Glutamatergic neuron (in vitro differentiated cells): ENCODE results near the gene ADRA2C. TPM values are rescaled to one million over a fixed set of nuclear protein-coding genes. Genes with fewer than 3 reads are reported as not detected.

Source experiments
- DNase-seq: peaks from one replicate; pipeline ENCODE4 v3.0.0; 2022
- H3K27ac Mint-ChIP-seq: one replicate; pipeline ENCODE4 v1.8.0; 2020; ENCODE audit warnings: mild to moderate bottlenecking, mixed read lengths, inconsistent platforms; ENCODE audit not compliant: unreplicated experiment
- H3K27me3 Mint-ChIP-seq: one replicate; pipeline ENCODE4 v1.8.0; 2020; ENCODE audit warnings: mild to moderate bottlenecking, moderate library complexity, mixed read lengths, inconsistent platforms; ENCODE audit not compliant: unreplicated experiment
- H3K36me3 Mint-ChIP-seq: one replicate; pipeline ENCODE4 v1.8.0; 2020; ENCODE audit warnings: mild to moderate bottlenecking, mixed read lengths, inconsistent platforms; ENCODE audit not compliant: unreplicated experiment
- H3K4me1 Mint-ChIP-seq: one replicate; pipeline ENCODE4 v1.8.0; 2020; ENCODE audit warnings: mild to moderate bottlenecking, low read depth, mixed read lengths, inconsistent platforms; ENCODE audit not compliant: unreplicated experiment
- H3K4me3 Mint-ChIP-seq: one replicate; pipeline ENCODE4 v1.8.0; 2020; ENCODE audit warnings: mild to moderate bottlenecking, mixed read lengths, inconsistent platforms; ENCODE audit not compliant: unreplicated experiment
- H3K9me3 Mint-ChIP-seq: one replicate; pipeline ENCODE4 v1.8.0; 2020; ENCODE audit warnings: mild to moderate bottlenecking, moderate library complexity, mixed read lengths, inconsistent platforms; ENCODE audit not compliant: unreplicated experiment
- CTCF ChIP-seq: fragments of 200-600 bp; sonication (generic); IDR thresholded peaks from one replicate; pipeline ENCODE4 v1.5.0; 2021; ENCODE audit not compliant: partially characterized antibody, unreplicated experiment
- total RNA-seq: library from RNA; stranded (reverse); fragmentation: NEBNext Ultra II Directional; extraction: Animal tissue kit (Norgen Biotek cat#: 25700); gene quantifications from one replicate; pipeline ENCODE4 v1.2.1, GENCODE V29; 2021; ENCODE audit not compliant: unreplicated experiment

The ADRA2C gene
- total RNA-seq, 1 donor from 2014 or later = 4.8 TPM

GRCh38 chr4:3788366-3788660, 22.1 kb downstream of the ADRA2C start:
- H3K36me3 Mint-ChIP-seq = no peaks in the 10 kb centered on the region
- DNase-seq = no peak
- no peak overlapping the region for H3K4me3 Mint-ChIP-seq
- no peak for TF ChIP-seq CTCF
- peaks cover 4% of the 10 kb centered on the region for H3K4me1 Mint-ChIP-seq
- peaks cover 19% of the 10 kb centered on the region for H3K27me3 Mint-ChIP-seq
- H3K27ac Mint-ChIP-seq = no peak overlapping the region
- H3K9me3 Mint-ChIP-seq = peaks cover 5% of the 10 kb centered on the region

- Mint-ChIP-seq H3K9me3 (peaks cover 5% of the 10 kb centered on the region), H3K4me1 (peaks cover 2% of the 10 kb centered on the region), H3K27ac (no peak overlapping the region), H3K4me3 (no peak overlapping the region), H3K36me3 (no peaks in the 10 kb centered on the region), H3K27me3 (peaks cover 20% of the 10 kb centered on the region)
- DNase-seq = no peak
- no peak for TF ChIP-seq CTCF
Measured at GRCh38 chr4:3789587-3789986, 23.4 kb downstream of the ADRA2C start.

- Mint-ChIP-seq H3K9me3 (peaks cover 5% of the 10 kb centered on the region), H3K36me3 (peaks cover 1% of the 10 kb centered on the region), H3K4me1 (peaks cover 2% of the 10 kb centered on the region), H3K27ac (no peak overlapping the region), H3K4me3 (no peak overlapping the region), H3K27me3 (peaks cover 22% of the 10 kb centered on the region)
- TF ChIP-seq CTCF = no peak
- no peak for DNase-seq
Measured at GRCh38 chr4:3790006-3790561, 23.9 kb downstream of the ADRA2C start.

- no peak overlapping the region for H3K27ac Mint-ChIP-seq
- no peak for DNase-seq
- TF ChIP-seq CTCF = no peak
- H3K9me3 Mint-ChIP-seq = peaks cover 9% of the 10 kb centered on the region
- H3K4me3 Mint-ChIP-seq = no peak overlapping the region
- peaks cover 7% of the 10 kb centered on the region for H3K36me3 Mint-ChIP-seq
- H3K27me3 Mint-ChIP-seq = peaks cover 19% of the 10 kb centered on the region
- peaks cover 2% of the 10 kb centered on the region for H3K4me1 Mint-ChIP-seq
Measured at GRCh38 chr4:3791256-3791655, 25.1 kb downstream of the ADRA2C start.

GRCh38 chr4:3791910-3792542, 25.8 kb downstream of the ADRA2C start:
- H3K9me3 Mint-ChIP-seq = peaks cover 9% of the 10 kb centered on the region
- H3K4me1 Mint-ChIP-seq = peaks cover 2% of the 10 kb centered on the region
- peak; percentile 9 for DNase-seq
- TF ChIP-seq CTCF = no peak
- peaks cover 7% of the 10 kb centered on the region for H3K36me3 Mint-ChIP-seq
- H3K27ac Mint-ChIP-seq = no peak overlapping the region
- H3K4me3 Mint-ChIP-seq = no peak overlapping the region
- peaks cover 19% of the 10 kb centered on the region for H3K27me3 Mint-ChIP-seq
